DOHH2 (cell line): ENCODE results near the gene PGK1.

Source experiments
- H3F3A ChIP-seq: fragments of 200-600 bp; sonication (generic), shearing (Covaris generic); 2 replicates; pipeline ENCODE4 v1.6.0; 2016; ENCODE audit warnings: antibody characterized with exemption, mild to moderate bottlenecking; ENCODE audit not compliant: control insufficient read depth, insufficient read depth
- H3K27ac ChIP-seq: fragments of 200-600 bp; sonication (generic); 2 replicates; pipeline ENCODE4 v1.5.1; 2014; ENCODE audit warnings: low read depth, mild to moderate bottlenecking, low read length, moderate library complexity
- H3K27me3 ChIP-seq: fragments of 200-600 bp; sonication (generic); 2 replicates; pipeline ENCODE4 v1.6.1; 2014; ENCODE audit warnings: mild to moderate bottlenecking, low read length, mixed read lengths; ENCODE audit not compliant: control insufficient read depth
- H3K36me3 ChIP-seq: fragments of 200-600 bp; sonication (generic); 2 replicates; pipeline ENCODE4 v1.6.1; 2014; ENCODE audit warnings: mild to moderate bottlenecking, low read length, moderate library complexity, mixed read lengths; ENCODE audit not compliant: control insufficient read depth
- H3K4me1 ChIP-seq: fragments of 200-600 bp; sonication (generic); 2 replicates; pipeline ENCODE4 v1.6.1; 2014; ENCODE audit warnings: mild to moderate bottlenecking, low read length, mixed read lengths; ENCODE audit not compliant: control insufficient read depth
- H3K4me2 ChIP-seq: fragments of 200-600 bp; sonication (generic); 2 replicates; pipeline ENCODE4 v1.6.0; 2014; ENCODE audit warnings: mild to moderate bottlenecking, low read length, moderate library complexity
- H3K4me3 ChIP-seq: fragments of 200-600 bp; sonication (generic); 2 replicates; pipeline ENCODE4 v1.5.1; 2014; ENCODE audit warnings: mild to moderate bottlenecking, low read length, mixed read lengths
- H3K79me2 ChIP-seq: fragments of 200-600 bp; sonication (generic); 2 replicates; pipeline ENCODE4 v1.6.1; 2014; ENCODE audit warnings: mild to moderate bottlenecking, low read length, mixed read lengths; ENCODE audit not compliant: control insufficient read depth
- H3K9me2 ChIP-seq: fragments of 200-600 bp; sonication (generic); replicated peaks from 2 replicates; pipeline ENCODE4 v1.6.1; 2014; ENCODE audit warnings: mild to moderate bottlenecking, low read length, mixed read lengths; ENCODE audit not compliant: control insufficient read depth
- H3K9me3 ChIP-seq: fragments of 200-600 bp; sonication (generic); 2 replicates; pipeline ENCODE4 v1.6.1; 2014; ENCODE audit warnings: antibody characterized with exemption, low read length, mixed read lengths; ENCODE audit not compliant: control insufficient read depth, insufficient read depth
- H4K20me1 ChIP-seq: fragments of 200-600 bp; sonication (generic); 2 replicates; pipeline ENCODE4 v1.6.0; 2014; ENCODE audit warnings: low read depth, mild to moderate bottlenecking, antibody characterized with exemption, low read length, moderate library complexity; ENCODE audit not compliant: control insufficient read depth, insufficient read depth
- EZH2phosphoT487 ChIP-seq: fragments of 200-600 bp; sonication (generic); IDR thresholded peaks from 2 replicates; pipeline ENCODE4 v1.6.1; 2017; ENCODE audit warnings: borderline replicate concordance, mild to moderate bottlenecking, antibody characterized with exemption, low read length, moderate library complexity, mixed read lengths
- TF ChIP-seq, protein P1 (sequence below): fragments of 200-600 bp; sonication (generic); IDR thresholded peaks from one replicate; pipeline ENCODE4 v1.5.1; 2014; ENCODE audit warnings: antibody characterized with exemption, mild to moderate bottlenecking, low read depth, low read length; ENCODE audit not compliant: poor library complexity, severe bottlenecking

Gene PGK1

DNA sequence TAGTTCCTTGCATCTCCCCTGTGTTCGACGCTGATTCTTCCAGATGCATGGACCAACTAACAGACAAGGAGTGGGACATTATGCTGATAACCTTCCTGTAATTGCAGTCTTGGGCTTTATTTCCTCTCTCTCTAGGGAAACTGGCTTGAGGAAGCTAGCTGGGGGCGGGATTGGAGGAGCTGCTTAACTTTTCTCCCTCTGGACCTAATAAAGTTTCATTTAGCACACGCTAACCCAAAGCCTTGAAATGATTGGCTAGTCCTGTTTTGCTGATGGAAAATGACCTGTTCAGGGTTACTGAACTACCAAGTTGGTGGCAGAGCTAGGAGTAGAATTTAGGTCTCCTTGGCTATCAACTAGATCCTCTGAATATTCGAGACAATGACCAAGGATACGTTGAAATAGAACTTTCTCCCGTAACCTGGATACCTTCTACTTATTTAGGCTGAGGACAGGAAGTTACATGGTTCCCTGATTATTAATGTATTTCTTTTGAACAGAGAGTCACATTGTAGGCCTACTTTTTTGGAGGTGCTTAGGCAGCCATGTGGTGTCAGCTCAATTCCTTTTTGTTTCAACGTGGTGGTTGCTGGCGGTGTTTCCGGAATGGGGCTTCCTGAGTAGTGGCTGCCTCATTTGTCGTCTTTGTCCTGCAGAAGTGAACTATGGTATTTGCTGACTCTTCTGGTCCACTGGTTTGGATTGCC, 2.0 kb downstream of the PGK1 start:
- TF ChIP-seq, protein P1, sequence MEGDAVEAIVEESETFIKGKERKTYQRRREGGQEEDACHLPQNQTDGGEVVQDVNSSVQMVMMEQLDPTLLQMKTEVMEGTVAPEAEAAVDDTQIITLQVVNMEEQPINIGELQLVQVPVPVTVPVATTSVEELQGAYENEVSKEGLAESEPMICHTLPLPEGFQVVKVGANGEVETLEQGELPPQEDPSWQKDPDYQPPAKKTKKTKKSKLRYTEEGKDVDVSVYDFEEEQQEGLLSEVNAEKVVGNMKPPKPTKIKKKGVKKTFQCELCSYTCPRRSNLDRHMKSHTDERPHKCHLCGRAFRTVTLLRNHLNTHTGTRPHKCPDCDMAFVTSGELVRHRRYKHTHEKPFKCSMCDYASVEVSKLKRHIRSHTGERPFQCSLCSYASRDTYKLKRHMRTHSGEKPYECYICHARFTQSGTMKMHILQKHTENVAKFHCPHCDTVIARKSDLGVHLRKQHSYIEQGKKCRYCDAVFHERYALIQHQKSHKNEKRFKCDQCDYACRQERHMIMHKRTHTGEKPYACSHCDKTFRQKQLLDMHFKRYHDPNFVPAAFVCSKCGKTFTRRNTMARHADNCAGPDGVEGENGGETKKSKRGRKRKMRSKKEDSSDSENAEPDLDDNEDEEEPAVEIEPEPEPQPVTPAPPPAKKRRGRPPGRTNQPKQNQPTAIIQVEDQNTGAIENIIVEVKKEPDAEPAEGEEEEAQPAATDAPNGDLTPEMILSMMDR = no peak
- TF ChIP-seq EZH2phosphoT487 = no peak
- peaks cover 35% of the 10 kb centered on the region for H4K20me1 ChIP-seq
- H3K9me2 ChIP-seq = no peaks in the 10 kb centered on the region
- H3K36me3 ChIP-seq = peaks cover 66% of the 10 kb centered on the region
- H3F3A ChIP-seq = no peaks in the 10 kb centered on the region
- no peaks in the 10 kb centered on the region for H3K27me3 ChIP-seq
- peaks cover 4% of the 10 kb centered on the region; the same call in 1 of the 2 replicates for H3K9me3 ChIP-seq
- H3K4me3 ChIP-seq = peak overlapping the region; percentile 93
- H3K4me1 ChIP-seq = peaks cover 53% of the 10 kb centered on the region
- peak overlapping the region; percentile 57 for H3K4me2 ChIP-seq
- H3K27ac ChIP-seq = no peak overlapping the region
- peaks cover 69% of the 10 kb centered on the region for H3K79me2 ChIP-seq

DNA sequence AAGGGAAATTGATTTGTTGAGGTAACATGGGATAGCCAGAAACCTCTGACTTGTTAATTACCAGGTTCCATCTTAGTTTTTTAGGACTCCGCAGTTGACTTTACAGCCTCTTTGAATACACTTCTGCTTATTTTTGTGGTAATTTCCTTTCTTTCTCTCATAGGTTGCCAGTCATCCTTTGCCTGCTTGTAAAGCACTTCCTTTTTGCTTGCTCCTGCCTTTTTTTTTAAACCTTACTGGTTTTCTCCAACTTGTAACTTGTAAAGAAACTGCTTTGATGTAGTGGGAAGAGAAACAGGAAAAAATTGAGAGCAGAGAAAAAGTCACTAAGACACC, 2.6 kb downstream of the PGK1 start:
- peaks cover 4% of the 10 kb centered on the region; the same call in 1 of the 2 replicates for H3K9me3 ChIP-seq
- no peaks in the 10 kb centered on the region for H3K27me3 ChIP-seq
- H3K4me3 ChIP-seq = peak overlapping the region; percentile 93
- H3F3A ChIP-seq = no peaks in the 10 kb centered on the region
- peak overlapping the region; percentile 57 for H3K4me2 ChIP-seq
- H3K9me2 ChIP-seq = no peaks in the 10 kb centered on the region
- no peak overlapping the region for H3K27ac ChIP-seq
- peaks cover 71% of the 10 kb centered on the region for H3K36me3 ChIP-seq
- peaks cover 52% of the 10 kb centered on the region for H3K4me1 ChIP-seq
- H3K79me2 ChIP-seq = peaks cover 74% of the 10 kb centered on the region
- H4K20me1 ChIP-seq = peaks cover 35% of the 10 kb centered on the region
- TF ChIP-seq EZH2phosphoT487 = no peak

DNA sequence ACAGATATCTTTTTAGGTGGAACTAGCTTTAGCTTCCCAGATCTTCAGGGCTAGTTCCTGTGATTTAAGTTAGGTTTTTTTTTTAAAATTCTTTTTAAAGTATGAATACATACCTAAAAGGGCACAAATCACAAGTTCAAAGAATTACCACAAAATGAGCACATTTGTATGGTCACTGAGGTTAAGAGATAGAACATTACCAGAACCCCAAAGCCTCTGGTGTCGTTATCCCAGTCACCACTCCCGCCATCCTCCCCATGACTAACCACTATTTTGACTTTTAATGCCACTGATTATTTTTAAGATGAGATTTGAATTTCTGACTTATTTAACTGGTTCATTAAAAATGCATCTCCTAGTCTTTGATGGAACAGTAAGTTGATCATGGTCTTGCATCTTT, 5.4 kb downstream of the PGK1 start:
- Histone ChIP-seq H3K36me3 (peaks cover 95% of the 10 kb centered on the region), H3K27ac (no peak overlapping the region), H3K79me2 (peaks cover 97% of the 10 kb centered on the region), H3K9me3 (no peaks in the 10 kb centered on the region), H3K9me2 (no peaks in the 10 kb centered on the region), H3K27me3 (no peaks in the 10 kb centered on the region), H4K20me1 (peaks cover 39% of the 10 kb centered on the region), H3K4me3 (no peak overlapping the region), H3K4me1 (peaks cover 34% of the 10 kb centered on the region), H3F3A (no peaks in the 10 kb centered on the region), H3K4me2 (no peak overlapping the region)
- no peak for TF ChIP-seq EZH2phosphoT487
- TF ChIP-seq, protein P1 = no peak

DNA sequence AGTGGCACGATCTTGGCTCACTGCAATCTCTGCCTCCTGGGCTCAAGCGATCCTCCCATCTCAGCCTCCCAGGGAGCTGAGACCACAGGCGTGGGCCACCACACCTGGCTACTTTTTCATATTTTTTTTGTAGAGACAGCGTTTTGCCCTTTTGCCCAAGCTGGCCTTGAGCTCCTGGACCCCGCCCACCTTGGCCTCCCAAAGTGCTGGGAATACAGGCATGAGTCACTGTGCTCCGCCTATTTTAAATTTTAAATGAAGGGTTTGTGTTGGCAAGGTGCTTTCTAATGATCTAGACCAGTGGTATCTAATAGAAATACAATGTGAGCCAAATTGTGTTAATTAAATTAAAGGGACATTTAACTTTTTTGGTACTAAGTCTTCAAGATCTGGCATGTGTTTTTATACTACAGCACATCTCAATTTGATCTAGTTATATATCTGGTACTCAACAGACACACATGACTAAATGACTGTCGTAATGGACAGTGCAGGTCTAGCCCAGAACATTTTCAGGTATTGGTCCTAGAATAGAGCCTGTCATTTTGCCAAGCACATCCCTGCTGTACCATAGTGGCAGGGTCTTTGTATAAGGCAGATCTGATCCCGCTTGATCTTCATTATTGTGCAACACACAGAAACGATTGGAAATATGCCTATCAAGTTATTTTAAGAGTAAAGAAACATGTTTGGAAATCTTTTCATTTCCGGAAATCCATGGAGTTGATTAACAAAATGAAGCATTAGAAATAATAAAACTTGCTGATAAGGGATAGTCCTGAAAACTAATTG, 7.3 kb downstream of the PGK1 start:
- Histone ChIP-seq H3K9me3 (no peaks in the 10 kb centered on the region), H3K27me3 (no peaks in the 10 kb centered on the region), H3K4me2 (no peak overlapping the region), H3K4me1 (peaks cover 25% of the 10 kb centered on the region), H3K79me2 (peaks cover 94% of the 10 kb centered on the region), H4K20me1 (peaks cover 25% of the 10 kb centered on the region), H3K9me2 (no peaks in the 10 kb centered on the region), H3F3A (no peaks in the 10 kb centered on the region), H3K36me3 (peaks cover 96% of the 10 kb centered on the region), H3K4me3 (no peak overlapping the region), H3K27ac (no peak overlapping the region)
- TF ChIP-seq EZH2phosphoT487 = no peak
- TF ChIP-seq, protein P1 = no peak
